HG02981 (cell line): ENCODE data around the gene ZNF345.

Source experiments
- ATAC-seq: cut with Tn5 transposase; IDR thresholded peaks from one replicate; pipeline ENCODE4 v1.9.1; 2021; ENCODE audit warnings: mild to moderate bottlenecking, moderate library complexity; ENCODE audit not compliant: unreplicated experiment

Gene ZNF345

DNA sequence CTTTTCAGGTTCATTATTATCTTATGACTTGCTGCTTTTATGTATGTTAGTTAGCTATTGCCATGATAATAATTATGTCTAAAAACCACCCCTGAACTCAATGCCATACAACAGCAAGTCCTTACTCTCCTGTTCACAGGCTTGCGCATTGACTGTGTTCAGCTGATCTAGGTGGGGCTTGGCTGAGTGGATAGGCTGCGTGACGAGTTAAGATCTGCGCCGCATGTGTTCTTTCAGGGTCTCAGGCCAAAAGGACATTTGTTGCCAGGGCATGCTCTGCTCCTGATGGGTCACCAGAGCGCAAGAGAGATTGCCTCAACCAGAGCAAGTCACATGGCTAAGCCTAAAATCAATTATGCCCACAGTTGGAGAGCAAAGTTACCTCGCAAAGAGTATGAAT lies 66.3 kb downstream of the ZNF345 start:
- no peak for ATAC-seq

DNA sequence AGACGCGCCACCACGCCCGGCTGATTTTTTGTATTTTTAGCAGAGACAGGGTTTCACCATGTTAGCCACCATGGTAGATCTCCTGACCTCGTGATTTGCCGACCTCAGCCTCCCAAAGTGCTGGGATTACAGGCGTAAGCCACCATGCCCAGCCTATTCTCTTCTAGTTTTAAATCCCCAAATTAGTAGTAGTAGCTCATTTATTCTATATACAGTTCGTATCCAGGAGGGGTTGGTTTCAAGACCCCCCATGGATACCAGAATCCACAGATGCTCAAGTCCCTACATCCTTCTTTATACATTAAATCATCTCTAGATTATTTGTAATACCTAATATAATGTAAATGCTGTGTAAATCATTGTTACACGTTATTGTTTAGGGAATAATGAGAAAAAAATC lies 67.4 kb downstream of the ZNF345 start:
- ATAC-seq = no peak
